GM12878 (cell line): ENCODE data around the gene UNC119. TPM values are rescaled to one million over a fixed set of nuclear protein-coding genes. Genes with fewer than 3 reads are reported as not detected.

Source experiments
- ATAC-seq: fragments of 200-7000 bp; cut with Tn5 transposase; 3 replicates; pipeline ENCODE4 v1.9.1; 2020; ENCODE audit warnings: mild to moderate bottlenecking, moderate library complexity
- BruUV-seq: library from RNA; stranded (reverse); fragments of 400-500 nt; replicated peaks from 2 replicates; lab custom pipeline; 2021; lab: Mats Ljungman, UMichigan
- CTCF ChIA-PET: fragments of 300-600 bp; sonication (Branson Sonifier 250); formaldehyde crosslinking; extraction: SDS; loops from one replicate; lab custom pipeline; 2021; ENCODE audit warnings: inconsistent platforms; lab: Yijun Ruan, JAX
- POLR2A ChIA-PET: fragments of 350-600 bp; formaldehyde crosslinking; extraction: SDS; loops from one replicate; lab custom pipeline; 2021; ENCODE audit warnings: inconsistent platforms; lab: Charles Lee
- RAD21 ChIA-PET: fragments of 300-600 bp; sonication (Branson Sonifier 250); formaldehyde crosslinking; loops from one replicate; lab custom pipeline; 2023; ENCODE audit warnings: antibody characterized with exemption; ENCODE audit not compliant: unreplicated experiment; lab: Charles Lee
- SMC1A ChIA-PET: fragments of 300-600 bp; sonication (Branson Sonifier 250); formaldehyde crosslinking; loops from one replicate; lab custom pipeline; 2023; ENCODE audit not compliant: unreplicated experiment, uncharacterized antibody; lab: Charles Lee
- DNase-seq: peaks from one replicate; pipeline ENCODE4 v3.0.0-alpha.2; 2011; ENCODE audit warnings: low read depth, low spot score
- FAIRE-seq: peaks from 3 replicates; lab custom pipeline; 2011; peaks lifted over from hg19 to GRCh38; lab: Jason Lieb, UNC
- H2AFZ ChIP-seq: 2 replicates; pipeline ENCODE4 v1.6.0; 2011; ENCODE audit warnings: low read depth, low read length, control low read depth; ENCODE audit not compliant: control insufficient read depth
- H3K27ac ChIP-seq: 2 replicates; pipeline ENCODE4 v1.5.1; 2011; ENCODE audit warnings: control low read depth; ENCODE audit not compliant: control insufficient read depth, insufficient read depth
- H3K27me3 ChIP-seq, 2 experiments: replicated peaks in 1 of 2; 2 replicates each; pipeline versions ENCODE4 v1.6.0 to v1.6.1; 2011; ENCODE audit warnings: low read length in 1 of 2; ENCODE audit not compliant: control insufficient read depth in 2 of 2, insufficient read depth in 2 of 2
- H3K36me3 ChIP-seq, 2 experiments: 2 replicates each; pipeline ENCODE4 v1.5.1; 2011; ENCODE audit warnings: low read length in 1 of 2; ENCODE audit not compliant: control insufficient read depth in 2 of 2, insufficient read depth in 2 of 2
- H3K4me1 ChIP-seq: 2 replicates; pipeline ENCODE4 v1.6.1; 2011; ENCODE audit warnings: mild to moderate bottlenecking, low read length, moderate library complexity, mixed read lengths; ENCODE audit not compliant: control insufficient read depth, insufficient read depth
- H3K4me2 ChIP-seq: 2 replicates; pipeline ENCODE4 v1.6.0; 2011; ENCODE audit warnings: control low read depth; ENCODE audit not compliant: control insufficient read depth, insufficient read depth
- H3K4me3 ChIP-seq: fragments of 200-600 bp; sonication (generic); 2 replicates; pipeline ENCODE4 v1.5.1; 2016
- H3K79me2 ChIP-seq: 2 replicates; pipeline ENCODE4 v1.6.0; 2011; ENCODE audit warnings: low read length; ENCODE audit not compliant: control insufficient read depth, insufficient read depth
- H3K9ac ChIP-seq: 2 replicates; pipeline ENCODE4 v1.8.0; 2011; ENCODE audit warnings: low read length, control low read depth, mixed read lengths; ENCODE audit not compliant: control insufficient read depth, insufficient read depth
- H3K9me3 ChIP-seq: replicated peaks from 3 replicates; pipeline ENCODE4 v1.5.1; 2011; ENCODE audit warnings: mild to moderate bottlenecking, low read length; ENCODE audit not compliant: control insufficient read depth, insufficient read depth
- H4K20me1 ChIP-seq: 2 replicates; pipeline ENCODE4 v1.6.0; 2011; ENCODE audit not compliant: control insufficient read depth, insufficient read depth
- ASH2L ChIP-seq: fragments of 300-600, 200-600 bp; sonication (generic); IDR thresholded peaks from 2 replicates; pipeline ENCODE4 v1.6.1; 2017; ENCODE audit warnings: low read depth, mild to moderate bottlenecking, borderline replicate concordance
- CBFB ChIP-seq: IDR thresholded peaks from 2 replicates; pipeline ENCODE4 v1.6.1; 2016; ENCODE audit warnings: antibody characterized with exemption, low read depth
- CHD1 ChIP-seq: IDR thresholded peaks from 2 replicates; pipeline ENCODE4 v1.6.1; 2012; ENCODE audit warnings: low read depth, low read length, improper control_type of control experiment
- EP300 ChIP-seq, 2 experiments: fragments of 150-350 bp in 1 of 2; IDR thresholded peaks; 2 replicates each; pipeline ENCODE4 v1.6.1; 2011 to 2012; ENCODE audit warnings: low read depth in 2 of 2, low read length in 2 of 2, borderline replicate concordance in 1 of 2, improper control_type of control experiment in 1 of 2, inconsistent platforms in 1 of 2; ENCODE audit not compliant: control insufficient read depth in 1 of 2
- FOS ChIP-seq: IDR thresholded peaks from 3 replicates; pipeline ENCODE4 v1.6.1; 2011; ENCODE audit warnings: borderline replicate concordance; ENCODE audit not compliant: insufficient read length; ENCODE audit errors: extremely low read depth
- LARP7 ChIP-seq: fragments of 450-650 bp; IDR thresholded peaks from 2 replicates; pipeline ENCODE4 v1.6.1; 2017; ENCODE audit warnings: mild to moderate bottlenecking
- MTA2 ChIP-seq: fragments of 450-650 bp; IDR thresholded peaks from 2 replicates; pipeline ENCODE4 v1.6.1; 2016; ENCODE audit warnings: low read depth, mild to moderate bottlenecking, moderate library complexity
- MXI1 ChIP-seq: fragments of 150-350 bp; IDR thresholded peaks from 2 replicates; pipeline ENCODE4 v1.6.1; 2011; ENCODE audit warnings: low read depth, mild to moderate bottlenecking, inconsistent platforms, low read length, improper control_type of control experiment
- NFYA ChIP-seq: IDR thresholded peaks from 2 replicates; pipeline ENCODE4 v1.6.1; 2011; ENCODE audit warnings: low read depth, mild to moderate bottlenecking, low read length, improper control_type of control experiment, borderline replicate concordance
- NR2F1 ChIP-seq: fragments of 450-650 bp; conservative IDR thresholded peaks from 2 replicates; pipeline ENCODE4 v1.6.1; 2017; ENCODE audit warnings: mild to moderate bottlenecking
- POLR2AphosphoS5 ChIP-seq: IDR thresholded peaks from 2 replicates; pipeline ENCODE4 v1.6.1; 2011; ENCODE audit warnings: mild to moderate bottlenecking, low read length, inconsistent platforms
- RELB ChIP-seq: fragments of 450-650 bp; IDR thresholded peaks from 2 replicates; pipeline ENCODE4 v1.6.1; 2017; ENCODE audit warnings: low read depth, mild to moderate bottlenecking, moderate library complexity
- SP1 ChIP-seq: IDR thresholded peaks from one replicate; pipeline ENCODE4 v1.6.1; 2011; ENCODE audit warnings: low read depth, low read length
- SPI1 ChIP-seq: IDR thresholded peaks from 2 replicates; pipeline ENCODE4 v1.6.1; 2011; ENCODE audit warnings: low read depth, mild to moderate bottlenecking, low read length, moderate library complexity, borderline replicate concordance; ENCODE audit not compliant: insufficient read depth
- SREBF2 ChIP-seq: IDR thresholded peaks from 2 replicates; pipeline ENCODE4 v1.6.1; 2012; ENCODE audit warnings: mild to moderate bottlenecking, low read length
- SUPT20H ChIP-seq: IDR thresholded peaks from 2 replicates; pipeline ENCODE4 v1.6.1; 2011; ENCODE audit warnings: low read depth, mild to moderate bottlenecking, low read length, moderate library complexity, borderline replicate concordance; ENCODE audit not compliant: control insufficient read depth
- TARDBP ChIP-seq: IDR thresholded peaks from 2 replicates; pipeline ENCODE4 v1.6.1; 2016; ENCODE audit warnings: borderline replicate concordance
- TCF7 ChIP-seq: IDR thresholded peaks from 2 replicates; pipeline ENCODE4 v1.6.1; 2014; ENCODE audit warnings: antibody characterized with exemption, borderline replicate concordance
- WRNIP1 ChIP-seq: IDR thresholded peaks from 2 replicates; pipeline ENCODE4 v1.6.1; 2011; ENCODE audit warnings: low read depth, low read length, improper control_type of control experiment, borderline replicate concordance
- ZNF207 ChIP-seq: fragments of 450-650 bp; IDR thresholded peaks from 2 replicates; pipeline ENCODE4 v1.6.1; 2014; ENCODE audit warnings: antibody characterized with exemption, mild to moderate bottlenecking, borderline replicate concordance
- WGBS: methylation state at CpG from one replicate; pipeline ENCODE4 v1.1.6; 2016; ENCODE audit warnings: low lambda C conversion rate; ENCODE audit not compliant: insufficient replicate concordance, insufficient coverage; ENCODE audit errors: missing lambda C conversion rate; 5-methylcytosine and 5-hydroxymethylcytosine counted together
- in situ Hi-C: fragments of 300-500 bp; cut with MboI; formaldehyde crosslinking; loops from 9 replicates; pipeline ENCODE4 v1.14.3; 2018; ENCODE audit warnings: mixed read lengths
- intact Hi-C: fragments of 100-400 bp; cut with micrococcal nuclease; formaldehyde crosslinking; loops from one replicate; pipeline ENCODE4 v1.14.2; 2022; ENCODE audit not compliant: unreplicated experiment
- polyA plus RNA-seq, 11 experiments: library from polyadenylated mRNA; depleted of rRNA in 4 of 11; unstranded in 6 of 11; stranded (reverse) in 5 of 11; fragments of >200 nt; fragmentation: Nextera tagmentation in 4 of 11; fragmentation: Illumina TruSeq in 1 of 11; extraction: Ambion mirVana in 4 of 11; extraction: Trizol in 1 of 11; gene quantifications; 1 replicate in 1 of 11; 2 replicates in 10 of 11; pipeline versions ENCODE4 v1.2.1 to v1.2.3, GENCODE V29; 2011 to 2016; ENCODE audit warnings: inconsistent platforms in 2 of 11, missing spikeins in 2 of 11, low read depth in 1 of 11
- total RNA-seq, 4 experiments: library from RNA; depleted of rRNA in 3 of 4; stranded (reverse); fragments of >200 nt in 3 of 4; fragmentation: Illumina TruSeq in 1 of 4; extraction: Trizol in 1 of 4; gene quantifications; 2 replicates each; pipeline versions ENCODE4 v1.2.1 to v1.2.3, GENCODE V29; 2013 to 2021
- TF ChIP-seq, protein P1 (sequence below): IDR thresholded peaks from 2 replicates; pipeline ENCODE4 v1.6.1; 2012; ENCODE audit warnings: low read depth, low read length, improper control_type of control experiment

UNC119 gene
- total and polyA plus RNA-seq, 10 of the 15 experiments (the other 5 are each of a cell fraction or from before 2014, with no cell fraction given): 2.7 to 436 (median 57.8) TPM

DNA sequence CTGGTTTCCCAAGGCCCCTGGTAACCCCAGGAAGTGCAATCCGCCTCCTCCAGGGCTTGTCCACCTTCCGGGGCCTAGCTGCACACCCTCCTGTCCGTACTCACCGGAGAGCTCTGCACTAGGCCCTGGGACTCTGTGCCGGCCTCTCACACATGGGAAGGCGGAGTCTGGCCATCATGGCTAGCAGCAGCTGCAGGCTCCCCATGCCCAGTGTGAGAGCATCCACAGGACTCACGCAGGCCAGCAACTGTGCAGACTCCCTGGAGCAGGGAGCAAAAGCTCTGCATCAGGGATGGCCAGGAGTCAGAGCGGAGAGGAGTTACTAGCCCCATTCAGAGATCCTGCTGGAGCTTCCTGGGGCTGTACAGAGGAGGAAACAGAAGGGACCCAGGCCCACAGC, 26.0 kb downstream of the UNC119 start (continued):
- TF ChIP-seq CHD1: no peak
- no peak for TF ChIP-seq TARDBP
- TF ChIP-seq, protein P1, sequence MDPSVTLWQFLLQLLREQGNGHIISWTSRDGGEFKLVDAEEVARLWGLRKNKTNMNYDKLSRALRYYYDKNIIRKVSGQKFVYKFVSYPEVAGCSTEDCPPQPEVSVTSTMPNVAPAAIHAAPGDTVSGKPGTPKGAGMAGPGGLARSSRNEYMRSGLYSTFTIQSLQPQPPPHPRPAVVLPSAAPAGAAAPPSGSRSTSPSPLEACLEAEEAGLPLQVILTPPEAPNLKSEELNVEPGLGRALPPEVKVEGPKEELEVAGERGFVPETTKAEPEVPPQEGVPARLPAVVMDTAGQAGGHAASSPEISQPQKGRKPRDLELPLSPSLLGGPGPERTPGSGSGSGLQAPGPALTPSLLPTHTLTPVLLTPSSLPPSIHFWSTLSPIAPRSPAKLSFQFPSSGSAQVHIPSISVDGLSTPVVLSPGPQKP: no peak
- no peak for TF ChIP-seq LARP7
- TF ChIP-seq SP1: no peak

- DNase-seq: no peak
- H3K36me3 ChIP-seq: no peaks in the 10 kb centered on the region; a peak in 1 of 4 replicates
- FAIRE-seq: no peak
- 45% methylated on average over 25 of the region's 25 CpGs for WGBS
- RAD21 ChIA-PET: no interaction called here
- POLR2A ChIA-PET: no interaction called here
- CTCF ChIA-PET: interaction anchor here (1.1 kb wide), 1 partner anchor 273 kb away, joined by 4 read pairs; no protein-coding TSS in a partner anchor
- no peaks in the 10 kb centered on the region for H4K20me1 ChIP-seq
- no peaks in the 10 kb centered on the region for H3K9me3 ChIP-seq
- no peaks in the 10 kb centered on the region for H3K4me1 ChIP-seq
- no peak overlapping the region for H3K27ac ChIP-seq
- H3K27me3 ChIP-seq: no peaks in the 10 kb centered on the region
- SMC1A ChIA-PET: no interaction called here
- in situ Hi-C loops (no loop called here), intact Hi-C loops (no loop called here)
- H3K4me3 ChIP-seq: no peak overlapping the region
- no peak overlapping the region for H3K4me2 ChIP-seq
- ATAC-seq: no peak
- H2AFZ ChIP-seq: no peak overlapping the region
- H3K9ac ChIP-seq: no peak overlapping the region
- no TSS peak for BruUV-seq
- no peaks in the 10 kb centered on the region for H3K79me2 ChIP-seq
- TF ChIP-seq SREBF2 (no peak), WRNIP1 (no peak), RELB (no peak), MTA2 (no peak), NFYA (no peak), NR2F1 (no peak), SPI1 (no peak), ZNF207 (no peak), MXI1 (no peak), POLR2AphosphoS5 (no peak), EP300 (IDR thresholded peaks at IDR 0.05; ENCODE audit: borderline replicate concordance in 1 of 2, control insufficient read depth in 1 of 2, low read depth in 2 of 2, low read length in 2 of 2) (no peak), SUPT20H (no peak), CBFB (no peak), ASH2L (no peak), TARDBP (no peak), TCF7 (no peak), FOS (no peak)
Measured at GRCh38 chr17:28524476-28525424, 27.7 kb downstream of the UNC119 start.
